K562 (cell line): ENCODE results near the gene FGF10. TPM values are rescaled to one million over a fixed set of nuclear protein-coding genes. Genes with fewer than 3 reads are reported as not detected.

Source experiments
- ATAC-seq: fragments of 200-7000 bp; cut with Tn5 transposase; 3 replicates; pipeline ENCODE4 v1.9.1; 2020; ENCODE audit warnings: moderate library complexity
- BruUV-seq: library from RNA; stranded (reverse); fragments of 400-500 nt; replicated peaks from 2 replicates; lab custom pipeline; 2021; lab: Mats Ljungman, UMichigan
- CTCF ChIA-PET: fragments of 300-600 bp; formaldehyde crosslinking; extraction: SDS; loops from one replicate; lab custom pipeline; 2021; ENCODE audit warnings: low intra/inter-chr PET ratio; lab: Yijun Ruan, JAX
- POLR2A ChIA-PET: fragments of 300-600, 350-650 bp; sonication (Branson Sonifier 250); formaldehyde crosslinking; extraction: SDS; loops from one replicate; lab custom pipeline; 2021; ENCODE audit warnings: antibody characterized with exemption, inconsistent platforms; lab: Yijun Ruan, JAX
- DNase-seq, 4 experiments: peaks; one replicate each; pipeline versions ENCODE4 v3.0.0 to v3.0.0-alpha.2; 2011 to 2018; ENCODE audit warnings: low spot score in 3 of 4, mixed read lengths in 3 of 4; ENCODE audit errors: extremely low read depth in 1 of 4
- FAIRE-seq: peaks from 2 replicates; lab custom pipeline; 2011; peaks lifted over from hg19 to GRCh38; lab: Jason Lieb, UNC
- H2AFZ ChIP-seq: 2 replicates; pipeline ENCODE4 v1.6.0; 2011; ENCODE audit warnings: low read depth, low read length, control low read depth, inconsistent platforms
- H3K27ac ChIP-seq: fragments of 200-600 bp; 3 replicates; pipeline ENCODE4 v1.8.0; 2011; ENCODE audit warnings: low read depth, mild to moderate bottlenecking, control low read depth, inconsistent platforms, low read length, moderate library complexity, mixed read lengths; ENCODE audit errors: extremely low read depth
- H3K27me3 ChIP-seq, 2 experiments: fragments of 300-600 bp in 1 of 2; 2 replicates in 1 of 2; 3 replicates in 1 of 2; pipeline versions ENCODE4 v1.6.0 to v1.8.0; 2011; ENCODE audit warnings: inconsistent platforms in 2 of 2, low read length in 2 of 2, mild to moderate bottlenecking in 1 of 2, mixed read lengths in 1 of 2, moderate library complexity in 1 of 2; ENCODE audit not compliant: control insufficient read depth in 2 of 2, insufficient read depth in 2 of 2
- H3K36me3 ChIP-seq: fragments of 300-600 bp; 3 replicates; pipeline ENCODE4 v1.8.0; 2011; ENCODE audit warnings: mild to moderate bottlenecking, low read length, inconsistent platforms; ENCODE audit not compliant: control insufficient read depth, insufficient read depth
- H3K4me1 ChIP-seq, 2 experiments: fragments of 200-600 bp in 1 of 2; replicated peaks in 1 of 2; 2 replicates in 1 of 2; 3 replicates in 1 of 2; pipeline versions ENCODE4 v1.5.1 to v1.8.0; 2011; ENCODE audit warnings: inconsistent platforms in 2 of 2, low read length in 2 of 2, mild to moderate bottlenecking in 1 of 2, mixed read lengths in 1 of 2, moderate library complexity in 1 of 2; ENCODE audit not compliant: control insufficient read depth in 2 of 2, insufficient read depth in 2 of 2
- H3K4me2 ChIP-seq: 2 replicates; pipeline ENCODE4 v1.6.1; 2011; ENCODE audit warnings: low read length, control low read depth, inconsistent platforms, mixed read lengths; ENCODE audit not compliant: insufficient read depth
- H3K4me3 ChIP-seq: fragments of 200-600 bp; sonication (generic), shearing (Covaris generic); 2 replicates; pipeline ENCODE4 v1.5.1; 2016; ENCODE audit warnings: control low read depth, inconsistent platforms
- H3K79me2 ChIP-seq: fragments of 200-600 bp; 3 replicates; pipeline ENCODE4 v1.8.0; 2011; ENCODE audit warnings: low read length, inconsistent platforms; ENCODE audit not compliant: control insufficient read depth, insufficient read depth
- H3K9ac ChIP-seq, 2 experiments: 2 replicates each; pipeline versions ENCODE4 v1.6.0 to v1.6.1; 2011; ENCODE audit warnings: low read depth in 2 of 2, low read length in 2 of 2, control low read depth in 1 of 2, inconsistent platforms in 1 of 2, mild to moderate bottlenecking in 1 of 2, mixed read lengths in 1 of 2; ENCODE audit not compliant: insufficient read depth in 1 of 2
- H3K9me1 ChIP-seq: one replicate; pipeline ENCODE4 v1.6.0; 2011; ENCODE audit warnings: inconsistent platforms, mild to moderate bottlenecking, low read length, moderate library complexity; ENCODE audit not compliant: control insufficient read depth, insufficient read depth
- H3K9me3 ChIP-seq: replicated peaks from 2 replicates; pipeline ENCODE4 v1.5.1; 2011; ENCODE audit warnings: low read depth, low read length, inconsistent platforms; ENCODE audit not compliant: control insufficient read depth, insufficient read depth
- H4K20me1 ChIP-seq: replicated peaks from 2 replicates; pipeline ENCODE4 v1.6.1; 2011; ENCODE audit warnings: low read length, inconsistent platforms, mixed read lengths; ENCODE audit not compliant: control insufficient read depth, insufficient read depth
- L3MBTL2 ChIP-seq: fragments of 450-650 bp; IDR thresholded peaks from 2 replicates; pipeline ENCODE4 v1.6.1; 2016; ENCODE audit warnings: mild to moderate bottlenecking, moderate library complexity
- TSC22D4 ChIP-seq: fragments of 450-650 bp; IDR thresholded peaks from 2 replicates; pipeline ENCODE4 v1.6.1; 2016; ENCODE audit warnings: missing genetic modification characterization, missing biosample characterization, control low read depth
- ZNF232 ChIP-seq: sonication (generic); formaldehyde crosslinking; IDR thresholded peaks from 2 replicates; pipeline ENCODE4 v1.8.0; 2022; ENCODE audit warnings: mild to moderate bottlenecking, missing genetic modification reagents
- WGBS: fragments of 100-300 bp; shearing (Covaris generic); methylation state at CpG from one replicate; pipeline ENCODE4 v1.1.6; 2016; ENCODE audit warnings: low coverage, mixed read lengths; ENCODE audit not compliant: insufficient coverage; ENCODE audit errors: missing lambda C conversion rate; 5-methylcytosine and 5-hydroxymethylcytosine counted together
- in situ Hi-C: fragments of 300-500 bp; cut with MboI; formaldehyde crosslinking; loops from 4 replicates; pipeline ENCODE4 v1.15.0; 2018; ENCODE audit warnings: inconsistent platforms, mixed read lengths
- intact Hi-C: fragments of 100-400 bp; cut with micrococcal nuclease; formaldehyde crosslinking; loops from 2 replicates; pipeline ENCODE4 v1.14.2; 2022
- polyA plus RNA-seq, 8 experiments: library from polyadenylated mRNA; depleted of rRNA in 4 of 8; stranded (reverse) in 5 of 8; unstranded in 3 of 8; fragments of >200 nt; fragmentation: Nextera tagmentation in 2 of 8; fragmentation: Illumina TruSeq in 1 of 8; extraction: Ambion mirVana in 2 of 8; extraction: Trizol in 1 of 8; gene quantifications; 2 replicates each; pipeline versions ENCODE4 v1.2.1 to v1.2.3, GENCODE V29; 2011 to 2014; ENCODE audit warnings: inconsistent platforms in 1 of 8, missing spikeins in 1 of 8
- total RNA-seq, 7 experiments: library from RNA; depleted of rRNA in 6 of 7; stranded (reverse); fragments of >200 nt in 6 of 7; fragmentation: Illumina TruSeq in 2 of 7; extraction: Trizol in 2 of 7; gene quantifications; 2 replicates each; pipeline versions ENCODE4 v1.2.1 to v1.2.3, GENCODE V29; 2011 to 2021; ENCODE audit warnings: low replicate concordance in 1 of 7
- TF ChIP-seq, protein P1 (sequence below): fragments of 250-450 bp; sonication (Bioruptor Pico); IDR thresholded peaks from 2 replicates; pipeline ENCODE4 v1.8.0; 2021; ENCODE audit warnings: moderate library complexity, mild to moderate bottlenecking, inconsistent platforms
- TF ChIP-seq, protein P2 (sequence below): fragments of 450-650 bp; IDR thresholded peaks from 2 replicates; pipeline ENCODE4 v1.6.1; 2018; ENCODE audit not compliant: partially characterized antibody

FGF10 gene
- total and polyA plus RNA-seq, 9 of the 15 experiments (the other 6 are each of a cell fraction or from before 2014, with no cell fraction given), result not detected

DNA sequence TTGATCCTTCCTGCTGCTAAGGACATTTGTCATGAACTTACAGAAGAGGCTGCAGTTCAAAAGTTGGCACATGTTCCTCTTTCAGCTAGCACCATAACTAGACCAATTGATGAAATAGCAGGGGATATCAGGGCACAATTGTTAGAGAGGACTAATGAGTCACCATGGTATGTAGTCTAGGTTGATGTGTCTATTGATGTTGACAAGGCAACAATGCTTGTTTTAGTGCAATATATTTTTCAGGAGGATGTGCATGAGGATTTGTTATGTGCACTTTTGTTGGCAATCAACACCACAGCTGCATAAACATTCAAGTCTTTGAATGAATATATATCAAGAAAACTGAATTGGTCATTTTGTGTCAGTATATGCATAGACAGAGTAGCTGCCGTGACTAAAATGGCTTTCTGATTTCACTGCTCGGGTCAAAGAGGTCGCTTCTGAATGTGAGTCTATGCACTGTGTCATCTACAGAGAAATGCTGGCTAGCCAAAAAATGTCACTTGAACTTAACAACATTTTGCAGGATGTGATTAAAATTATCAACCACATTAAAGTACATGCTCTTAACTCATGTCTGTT lies 68.0 kb downstream of the FGF10 start:
- FAIRE-seq, result no peak
- Histone ChIP-seq H3K36me3 (no peaks in the 10 kb centered on the region), H3K79me2 (no peaks in the 10 kb centered on the region), H2AFZ (no peak overlapping the region), H3K9me1 (no peaks in the 10 kb centered on the region)
- DNase-seq, result no peak
- TF ChIP-seq TSC22D4 (tag) (no peak), ZNF232 (CRISPR knock-in tag) (no peak), L3MBTL2 (no peak)
- TF ChIP-seq, protein P1, sequence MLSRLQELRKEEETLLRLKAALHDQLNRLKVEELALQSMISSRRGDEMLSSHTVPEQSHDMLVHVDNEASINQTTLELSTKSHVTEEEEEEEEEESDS (CRISPR knock-in tag), result no peak
- TF ChIP-seq, protein P2, sequence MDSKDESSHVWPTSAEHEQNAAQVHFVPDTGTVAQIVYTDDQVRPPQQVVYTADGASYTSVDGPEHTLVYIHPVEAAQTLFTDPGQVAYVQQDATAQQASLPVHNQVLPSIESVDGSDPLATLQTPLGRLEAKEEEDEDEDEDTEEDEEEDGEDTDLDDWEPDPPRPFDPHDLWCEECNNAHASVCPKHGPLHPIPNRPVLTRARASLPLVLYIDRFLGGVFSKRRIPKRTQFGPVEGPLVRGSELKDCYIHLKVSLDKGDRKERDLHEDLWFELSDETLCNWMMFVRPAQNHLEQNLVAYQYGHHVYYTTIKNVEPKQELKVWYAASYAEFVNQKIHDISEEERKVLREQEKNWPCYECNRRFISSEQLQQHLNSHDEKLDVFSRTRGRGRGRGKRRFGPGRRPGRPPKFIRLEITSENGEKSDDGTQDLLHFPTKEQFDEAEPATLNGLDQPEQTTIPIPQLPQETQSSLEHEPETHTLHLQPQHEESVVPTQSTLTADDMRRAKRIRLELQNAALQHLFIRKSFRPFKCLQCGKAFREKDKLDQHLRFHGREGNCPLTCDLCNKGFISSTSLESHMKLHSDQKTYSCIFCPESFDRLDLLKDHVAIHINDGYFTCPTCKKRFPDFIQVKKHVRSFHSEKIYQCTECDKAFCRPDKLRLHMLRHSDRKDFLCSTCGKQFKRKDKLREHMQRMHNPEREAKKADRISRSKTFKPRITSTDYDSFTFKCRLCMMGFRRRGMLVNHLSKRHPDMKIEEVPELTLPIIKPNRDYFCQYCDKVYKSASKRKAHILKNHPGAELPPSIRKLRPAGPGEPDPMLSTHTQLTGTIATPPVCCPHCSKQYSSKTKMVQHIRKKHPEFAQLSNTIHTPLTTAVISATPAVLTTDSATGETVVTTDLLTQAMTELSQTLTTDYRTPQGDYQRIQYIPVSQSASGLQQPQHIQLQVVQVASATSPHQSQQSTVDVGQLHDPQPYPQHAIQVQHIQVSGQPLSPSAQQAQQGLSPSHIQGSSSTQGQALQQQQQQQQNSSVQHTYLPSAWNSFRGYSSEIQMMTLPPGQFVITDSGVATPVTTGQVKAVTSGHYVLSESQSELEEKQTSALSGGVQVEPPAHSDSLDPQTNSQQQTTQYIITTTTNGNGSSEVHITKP, result no peak
- TF ChIP-seq, all 486 proteins: peak for 0
- Histone ChIP-seq H3K27me3 (no peaks in the 10 kb centered on the region), H3K4me2 (no peak overlapping the region), H3K4me1 (no peaks in the 10 kb centered on the region), H3K27ac (no peak overlapping the region), H3K4me3 (no peak overlapping the region), H3K9ac (no peak overlapping the region), H4K20me1 (no peaks in the 10 kb centered on the region), H3K9me3 (no peaks in the 10 kb centered on the region; the same call in 1 of the 2 replicates)
- ChIA-PET CTCF (no interaction called here), POLR2A (interaction anchor here (0.7 kb wide), 1 partner anchor 127 kb away, joined by 4 read pairs; no protein-coding TSS in a partner anchor)
- in situ Hi-C loops, result no loop called here
- no TSS peak for BruUV-seq
- intact Hi-C loops, result no loop called here
- no peak for ATAC-seq
- 0% methylated on average over 3 of the region's 3 CpGs for WGBS
